K562 (cell line): ENCODE results near the gene LPCAT1. TPM values are rescaled to one million over a fixed set of nuclear protein-coding genes. Genes with fewer than 3 reads are reported as not detected.

Source experiments
- CBX1 ChIP-seq: sonication (generic); IDR thresholded peaks from 2 replicates; pipeline ENCODE4 v1.6.1; 2016; ENCODE audit warnings: antibody characterized with exemption, low read depth, mild to moderate bottlenecking
- ETV1 ChIP-seq: fragments of 450-650 bp; conservative IDR thresholded peaks from 2 replicates; pipeline ENCODE4 v1.6.1; 2016; ENCODE audit warnings: missing genetic modification characterization, control low read depth, low read depth, missing compliant biosample characterization
- HDAC1 ChIP-seq, 2 experiments: fragments of 450-650 bp; IDR thresholded peaks; 2 replicates each; pipeline ENCODE4 v1.6.1; 2016 to 2017; ENCODE audit warnings: inconsistent platforms in 1 of 2, mild to moderate bottlenecking in 1 of 2, moderate library complexity in 1 of 2
- L3MBTL2 ChIP-seq: fragments of 450-650 bp; IDR thresholded peaks from 2 replicates; pipeline ENCODE4 v1.6.1; 2016; ENCODE audit warnings: mild to moderate bottlenecking, moderate library complexity
- MYC ChIP-seq, 2 experiments: fragments of 250-450 bp in 1 of 2; sonication (Bioruptor Pico) in 1 of 2; IDR thresholded peaks; 2 replicates each; pipeline versions ENCODE4 v1.5.1 to v1.6.1; 2012 to 2021; ENCODE audit warnings: low read depth in 2 of 2, borderline replicate concordance in 1 of 2, improper control_type of control experiment in 1 of 2, low read length in 1 of 2, mild to moderate bottlenecking in 1 of 2, moderate library complexity in 1 of 2
- NCOR1 ChIP-seq: fragments of 450-650 bp; IDR thresholded peaks from 2 replicates; pipeline ENCODE4 v1.6.1; 2016; ENCODE audit warnings: mild to moderate bottlenecking, moderate library complexity
- PHF8 ChIP-seq: fragments of 200-600 bp; sonication (generic); IDR thresholded peaks from 2 replicates; pipeline ENCODE4 v1.6.1; 2012; ENCODE audit warnings: mixed run types, mild to moderate bottlenecking, inconsistent platforms, low read length, moderate library complexity, borderline replicate concordance
- ZC3H4 ChIP-seq: sonication (generic); formaldehyde crosslinking; IDR thresholded peaks from 2 replicates; pipeline ENCODE4 v1.9.0; 2021; ENCODE audit warnings: missing genetic modification reagents, borderline replicate concordance
- polyA plus RNA-seq, 8 experiments: library from polyadenylated mRNA; depleted of rRNA in 4 of 8; stranded (reverse) in 5 of 8; unstranded in 3 of 8; fragments of >200 nt; fragmentation: Nextera tagmentation in 2 of 8; fragmentation: Illumina TruSeq in 1 of 8; extraction: Ambion mirVana in 2 of 8; extraction: Trizol in 1 of 8; gene quantifications; 2 replicates each; pipeline versions ENCODE4 v1.2.1 to v1.2.3, GENCODE V29; 2011 to 2014; ENCODE audit warnings: inconsistent platforms in 1 of 8, missing spikeins in 1 of 8
- total RNA-seq, 7 experiments: library from RNA; depleted of rRNA in 6 of 7; stranded (reverse); fragments of >200 nt in 6 of 7; fragmentation: Illumina TruSeq in 2 of 7; extraction: Trizol in 2 of 7; gene quantifications; 2 replicates each; pipeline versions ENCODE4 v1.2.1 to v1.2.3, GENCODE V29; 2011 to 2021; ENCODE audit warnings: low replicate concordance in 1 of 7
- TF ChIP-seq, protein P1 (sequence below): fragments of 450-650 bp; IDR thresholded peaks from 2 replicates; pipeline ENCODE4 v1.6.1; 2016; ENCODE audit warnings: mild to moderate bottlenecking, moderate library complexity
- TF ChIP-seq, protein P2 (sequence below): sonication (generic); formaldehyde crosslinking; IDR thresholded peaks from 2 replicates; pipeline ENCODE4 v1.4.0; 2020; ENCODE audit warnings: mild to moderate bottlenecking, missing genetic modification reagents
- TF ChIP-seq, protein P3 (sequence below): fragments of 200-800 bp; sonication (Bioruptor generic); IDR thresholded peaks from 2 replicates; pipeline ENCODE4 v1.6.1; 2017; ENCODE audit warnings: missing genetic modification characterization, missing compliant biosample characterization

The LPCAT1 gene
- total and polyA plus RNA-seq, 9 of the 15 experiments (the other 6 are each of a cell fraction or from before 2014, with no cell fraction given), result 0.14 to 18.4 (median 13.9) TPM

DNA sequence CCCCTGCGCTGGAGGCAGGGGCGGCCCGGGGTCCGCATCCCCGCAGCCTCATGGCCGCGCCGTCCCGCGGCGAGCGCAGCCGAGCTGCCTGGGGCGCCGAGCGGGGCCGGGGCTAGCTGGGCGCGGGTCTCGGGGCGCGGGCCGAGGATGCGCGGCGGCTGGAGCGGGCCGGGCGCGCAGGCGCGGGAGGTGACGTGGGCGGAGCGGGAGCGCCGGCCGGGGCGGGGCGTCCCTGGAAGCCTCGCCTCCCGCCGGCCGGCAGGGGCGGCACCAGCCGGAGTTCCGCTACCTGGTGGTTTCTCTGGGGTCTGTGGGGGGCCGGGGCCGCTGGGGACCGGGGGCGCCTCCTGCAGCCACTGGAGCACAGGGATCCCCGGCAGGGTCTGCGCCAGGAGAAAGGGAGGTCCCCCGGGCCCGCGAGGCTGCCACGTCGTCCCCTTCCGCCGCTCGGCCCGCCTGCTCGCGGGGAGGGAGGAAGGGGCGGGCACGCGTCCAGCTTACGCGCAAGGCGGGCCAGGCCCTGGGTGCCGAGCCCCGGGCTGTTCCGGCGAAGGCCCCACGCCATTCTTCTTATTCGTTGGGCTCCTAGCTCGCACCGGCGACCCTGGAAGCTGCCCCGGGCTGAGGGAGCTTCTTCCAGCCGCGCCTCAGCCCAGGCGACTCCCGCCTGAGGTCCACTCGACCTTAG lies at the start of gene LPCAT1 (continued):
- TF ChIP-seq, protein P1, sequence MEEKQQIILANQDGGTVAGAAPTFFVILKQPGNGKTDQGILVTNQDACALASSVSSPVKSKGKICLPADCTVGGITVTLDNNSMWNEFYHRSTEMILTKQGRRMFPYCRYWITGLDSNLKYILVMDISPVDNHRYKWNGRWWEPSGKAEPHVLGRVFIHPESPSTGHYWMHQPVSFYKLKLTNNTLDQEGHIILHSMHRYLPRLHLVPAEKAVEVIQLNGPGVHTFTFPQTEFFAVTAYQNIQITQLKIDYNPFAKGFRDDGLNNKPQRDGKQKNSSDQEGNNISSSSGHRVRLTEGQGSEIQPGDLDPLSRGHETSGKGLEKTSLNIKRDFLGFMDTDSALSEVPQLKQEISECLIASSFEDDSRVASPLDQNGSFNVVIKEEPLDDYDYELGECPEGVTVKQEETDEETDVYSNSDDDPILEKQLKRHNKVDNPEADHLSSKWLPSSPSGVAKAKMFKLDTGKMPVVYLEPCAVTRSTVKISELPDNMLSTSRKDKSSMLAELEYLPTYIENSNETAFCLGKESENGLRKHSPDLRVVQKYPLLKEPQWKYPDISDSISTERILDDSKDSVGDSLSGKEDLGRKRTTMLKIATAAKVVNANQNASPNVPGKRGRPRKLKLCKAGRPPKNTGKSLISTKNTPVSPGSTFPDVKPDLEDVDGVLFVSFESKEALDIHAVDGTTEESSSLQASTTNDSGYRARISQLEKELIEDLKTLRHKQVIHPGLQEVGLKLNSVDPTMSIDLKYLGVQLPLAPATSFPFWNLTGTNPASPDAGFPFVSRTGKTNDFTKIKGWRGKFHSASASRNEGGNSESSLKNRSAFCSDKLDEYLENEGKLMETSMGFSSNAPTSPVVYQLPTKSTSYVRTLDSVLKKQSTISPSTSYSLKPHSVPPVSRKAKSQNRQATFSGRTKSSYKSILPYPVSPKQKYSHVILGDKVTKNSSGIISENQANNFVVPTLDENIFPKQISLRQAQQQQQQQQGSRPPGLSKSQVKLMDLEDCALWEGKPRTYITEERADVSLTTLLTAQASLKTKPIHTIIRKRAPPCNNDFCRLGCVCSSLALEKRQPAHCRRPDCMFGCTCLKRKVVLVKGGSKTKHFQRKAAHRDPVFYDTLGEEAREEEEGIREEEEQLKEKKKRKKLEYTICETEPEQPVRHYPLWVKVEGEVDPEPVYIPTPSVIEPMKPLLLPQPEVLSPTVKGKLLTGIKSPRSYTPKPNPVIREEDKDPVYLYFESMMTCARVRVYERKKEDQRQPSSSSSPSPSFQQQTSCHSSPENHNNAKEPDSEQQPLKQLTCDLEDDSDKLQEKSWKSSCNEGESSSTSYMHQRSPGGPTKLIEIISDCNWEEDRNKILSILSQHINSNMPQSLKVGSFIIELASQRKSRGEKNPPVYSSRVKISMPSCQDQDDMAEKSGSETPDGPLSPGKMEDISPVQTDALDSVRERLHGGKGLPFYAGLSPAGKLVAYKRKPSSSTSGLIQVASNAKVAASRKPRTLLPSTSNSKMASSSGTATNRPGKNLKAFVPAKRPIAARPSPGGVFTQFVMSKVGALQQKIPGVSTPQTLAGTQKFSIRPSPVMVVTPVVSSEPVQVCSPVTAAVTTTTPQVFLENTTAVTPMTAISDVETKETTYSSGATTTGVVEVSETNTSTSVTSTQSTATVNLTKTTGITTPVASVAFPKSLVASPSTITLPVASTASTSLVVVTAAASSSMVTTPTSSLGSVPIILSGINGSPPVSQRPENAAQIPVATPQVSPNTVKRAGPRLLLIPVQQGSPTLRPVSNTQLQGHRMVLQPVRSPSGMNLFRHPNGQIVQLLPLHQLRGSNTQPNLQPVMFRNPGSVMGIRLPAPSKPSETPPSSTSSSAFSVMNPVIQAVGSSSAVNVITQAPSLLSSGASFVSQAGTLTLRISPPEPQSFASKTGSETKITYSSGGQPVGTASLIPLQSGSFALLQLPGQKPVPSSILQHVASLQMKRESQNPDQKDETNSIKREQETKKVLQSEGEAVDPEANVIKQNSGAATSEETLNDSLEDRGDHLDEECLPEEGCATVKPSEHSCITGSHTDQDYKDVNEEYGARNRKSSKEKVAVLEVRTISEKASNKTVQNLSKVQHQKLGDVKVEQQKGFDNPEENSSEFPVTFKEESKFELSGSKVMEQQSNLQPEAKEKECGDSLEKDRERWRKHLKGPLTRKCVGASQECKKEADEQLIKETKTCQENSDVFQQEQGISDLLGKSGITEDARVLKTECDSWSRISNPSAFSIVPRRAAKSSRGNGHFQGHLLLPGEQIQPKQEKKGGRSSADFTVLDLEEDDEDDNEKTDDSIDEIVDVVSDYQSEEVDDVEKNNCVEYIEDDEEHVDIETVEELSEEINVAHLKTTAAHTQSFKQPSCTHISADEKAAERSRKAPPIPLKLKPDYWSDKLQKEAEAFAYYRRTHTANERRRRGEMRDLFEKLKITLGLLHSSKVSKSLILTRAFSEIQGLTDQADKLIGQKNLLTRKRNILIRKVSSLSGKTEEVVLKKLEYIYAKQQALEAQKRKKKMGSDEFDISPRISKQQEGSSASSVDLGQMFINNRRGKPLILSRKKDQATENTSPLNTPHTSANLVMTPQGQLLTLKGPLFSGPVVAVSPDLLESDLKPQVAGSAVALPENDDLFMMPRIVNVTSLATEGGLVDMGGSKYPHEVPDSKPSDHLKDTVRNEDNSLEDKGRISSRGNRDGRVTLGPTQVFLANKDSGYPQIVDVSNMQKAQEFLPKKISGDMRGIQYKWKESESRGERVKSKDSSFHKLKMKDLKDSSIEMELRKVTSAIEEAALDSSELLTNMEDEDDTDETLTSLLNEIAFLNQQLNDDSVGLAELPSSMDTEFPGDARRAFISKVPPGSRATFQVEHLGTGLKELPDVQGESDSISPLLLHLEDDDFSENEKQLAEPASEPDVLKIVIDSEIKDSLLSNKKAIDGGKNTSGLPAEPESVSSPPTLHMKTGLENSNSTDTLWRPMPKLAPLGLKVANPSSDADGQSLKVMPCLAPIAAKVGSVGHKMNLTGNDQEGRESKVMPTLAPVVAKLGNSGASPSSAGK, result peak; percentile 89
- TF ChIP-seq CBX1, result peak; percentile 81; the same call in 1 of the 2 replicates
- TF ChIP-seq L3MBTL2, result peak; percentile 93
- no peak for TF ChIP-seq ETV1 (tag)
- 0 out of 2 replicates have a peak, but pooled peaks have one; percentile 14 for TF ChIP-seq ZC3H4 (CRISPR knock-in tag)
- peak; percentile 77 for TF ChIP-seq PHF8
- peak; percentile 83 for TF ChIP-seq MYC (IDR thresholded peaks at IDR 0.05; ENCODE audit: low read depth, low read length)
- no peak for TF ChIP-seq MYC (CRISPR knock-in tag; IDR thresholded peaks at IDR 0.05; ENCODE audit: borderline replicate concordance, low read depth)
- TF ChIP-seq, protein P2, sequence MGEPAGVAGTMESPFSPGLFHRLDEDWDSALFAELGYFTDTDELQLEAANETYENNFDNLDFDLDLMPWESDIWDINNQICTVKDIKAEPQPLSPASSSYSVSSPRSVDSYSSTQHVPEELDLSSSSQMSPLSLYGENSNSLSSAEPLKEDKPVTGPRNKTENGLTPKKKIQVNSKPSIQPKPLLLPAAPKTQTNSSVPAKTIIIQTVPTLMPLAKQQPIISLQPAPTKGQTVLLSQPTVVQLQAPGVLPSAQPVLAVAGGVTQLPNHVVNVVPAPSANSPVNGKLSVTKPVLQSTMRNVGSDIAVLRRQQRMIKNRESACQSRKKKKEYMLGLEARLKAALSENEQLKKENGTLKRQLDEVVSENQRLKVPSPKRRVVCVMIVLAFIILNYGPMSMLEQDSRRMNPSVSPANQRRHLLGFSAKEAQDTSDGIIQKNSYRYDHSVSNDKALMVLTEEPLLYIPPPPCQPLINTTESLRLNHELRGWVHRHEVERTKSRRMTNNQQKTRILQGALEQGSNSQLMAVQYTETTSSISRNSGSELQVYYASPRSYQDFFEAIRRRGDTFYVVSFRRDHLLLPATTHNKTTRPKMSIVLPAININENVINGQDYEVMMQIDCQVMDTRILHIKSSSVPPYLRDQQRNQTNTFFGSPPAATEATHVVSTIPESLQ, result peak; percentile 78; the same call in 1 of the 2 replicates
- no peak for TF ChIP-seq NCOR1
- TF ChIP-seq, protein P3, sequence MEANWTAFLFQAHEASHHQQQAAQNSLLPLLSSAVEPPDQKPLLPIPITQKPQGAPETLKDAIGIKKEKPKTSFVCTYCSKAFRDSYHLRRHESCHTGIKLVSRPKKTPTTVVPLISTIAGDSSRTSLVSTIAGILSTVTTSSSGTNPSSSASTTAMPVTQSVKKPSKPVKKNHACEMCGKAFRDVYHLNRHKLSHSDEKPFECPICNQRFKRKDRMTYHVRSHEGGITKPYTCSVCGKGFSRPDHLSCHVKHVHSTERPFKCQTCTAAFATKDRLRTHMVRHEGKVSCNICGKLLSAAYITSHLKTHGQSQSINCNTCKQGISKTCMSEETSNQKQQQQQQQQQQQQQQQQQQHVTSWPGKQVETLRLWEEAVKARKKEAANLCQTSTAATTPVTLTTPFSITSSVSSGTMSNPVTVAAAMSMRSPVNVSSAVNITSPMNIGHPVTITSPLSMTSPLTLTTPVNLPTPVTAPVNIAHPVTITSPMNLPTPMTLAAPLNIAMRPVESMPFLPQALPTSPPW, result peak; percentile 83
- TF ChIP-seq HDAC1 (IDR thresholded peaks at IDR 0.05), result 0 out of 4 replicates have a peak, but pooled peaks of 1 of the 2 experiments have one; percentile 20
